GM21447 (cell line): ENCODE measurements around the gene CLCF1.

Source experiments
- ATAC-seq: cut with Tn5 transposase; IDR thresholded peaks from one replicate; pipeline ENCODE4 v1.9.1; 2021; ENCODE audit not compliant: unreplicated experiment

CLCF1 gene

DNA sequence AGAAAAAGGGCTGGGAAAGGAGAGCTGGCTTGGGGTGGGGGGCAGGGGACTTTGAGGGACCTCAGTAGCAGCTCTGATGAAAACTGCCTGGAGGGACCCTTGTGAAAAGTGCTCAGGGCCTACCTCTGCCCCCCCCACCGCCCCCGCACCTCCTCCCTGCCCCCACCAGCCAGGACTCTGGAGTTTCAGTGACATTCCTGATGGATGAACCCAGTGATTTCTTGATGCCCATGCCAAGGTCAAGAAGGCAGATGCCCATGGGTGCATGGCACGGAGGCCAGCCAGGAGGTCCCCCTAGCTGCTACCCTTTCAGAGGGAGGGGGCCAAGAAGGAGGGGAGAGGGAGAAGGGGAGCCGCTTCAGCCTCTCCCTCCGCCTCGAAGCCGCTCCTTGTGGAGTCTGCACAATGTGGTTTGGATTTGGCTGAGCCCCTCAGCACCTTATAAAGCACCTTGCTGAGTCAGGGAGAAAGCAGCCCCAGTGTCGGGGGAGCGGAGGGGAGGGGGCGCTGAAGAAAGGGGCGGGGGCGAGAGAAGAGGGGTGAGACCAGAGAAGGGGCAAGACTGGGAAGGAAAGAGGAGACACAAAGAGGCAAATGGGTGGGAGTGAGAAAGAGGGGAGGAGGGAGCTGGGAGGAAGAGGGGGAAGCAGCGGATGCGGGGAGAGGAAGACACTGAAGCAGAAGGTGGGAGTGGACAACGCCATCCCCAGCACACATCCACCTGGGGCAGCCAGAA lies 2.1 kb upstream of the CLCF1 start:
- ATAC-seq = no peak

DNA sequence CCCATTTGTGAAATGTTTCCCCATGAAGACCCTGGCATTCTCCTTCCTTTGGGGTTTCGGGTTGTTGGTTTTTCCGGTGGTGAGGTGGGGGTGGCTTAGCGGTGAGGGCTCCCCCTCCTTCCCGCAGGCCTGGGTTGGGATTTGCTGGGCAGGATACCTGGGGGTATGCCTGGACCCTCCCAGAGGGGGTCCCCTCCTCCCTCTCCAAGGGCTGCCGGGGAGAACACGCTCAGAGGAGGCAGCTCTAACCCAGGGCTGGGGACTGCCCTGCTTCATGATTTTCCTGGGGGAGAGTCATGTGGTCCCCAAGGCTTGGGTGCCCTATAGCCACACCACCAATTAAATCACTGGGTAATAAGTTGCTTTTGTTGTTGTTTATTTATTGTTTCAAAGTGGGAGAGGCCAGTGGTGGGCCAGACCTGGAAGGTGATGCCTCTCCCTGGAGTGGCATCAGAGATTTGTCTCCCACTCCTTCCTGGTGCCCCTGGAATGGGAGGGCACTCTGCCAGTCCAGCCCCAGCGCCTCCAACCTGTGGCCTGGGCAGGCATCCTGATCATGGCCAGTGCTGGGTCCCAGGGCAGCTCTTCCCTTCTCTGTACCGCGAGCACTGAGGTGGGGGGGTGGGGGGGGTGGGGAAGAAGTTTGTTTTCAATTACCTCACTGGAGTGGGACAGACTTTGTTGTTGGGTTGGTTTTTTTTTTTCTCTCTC lies 1.3 kb upstream of the CLCF1 start:
- no peak for ATAC-seq

DNA sequence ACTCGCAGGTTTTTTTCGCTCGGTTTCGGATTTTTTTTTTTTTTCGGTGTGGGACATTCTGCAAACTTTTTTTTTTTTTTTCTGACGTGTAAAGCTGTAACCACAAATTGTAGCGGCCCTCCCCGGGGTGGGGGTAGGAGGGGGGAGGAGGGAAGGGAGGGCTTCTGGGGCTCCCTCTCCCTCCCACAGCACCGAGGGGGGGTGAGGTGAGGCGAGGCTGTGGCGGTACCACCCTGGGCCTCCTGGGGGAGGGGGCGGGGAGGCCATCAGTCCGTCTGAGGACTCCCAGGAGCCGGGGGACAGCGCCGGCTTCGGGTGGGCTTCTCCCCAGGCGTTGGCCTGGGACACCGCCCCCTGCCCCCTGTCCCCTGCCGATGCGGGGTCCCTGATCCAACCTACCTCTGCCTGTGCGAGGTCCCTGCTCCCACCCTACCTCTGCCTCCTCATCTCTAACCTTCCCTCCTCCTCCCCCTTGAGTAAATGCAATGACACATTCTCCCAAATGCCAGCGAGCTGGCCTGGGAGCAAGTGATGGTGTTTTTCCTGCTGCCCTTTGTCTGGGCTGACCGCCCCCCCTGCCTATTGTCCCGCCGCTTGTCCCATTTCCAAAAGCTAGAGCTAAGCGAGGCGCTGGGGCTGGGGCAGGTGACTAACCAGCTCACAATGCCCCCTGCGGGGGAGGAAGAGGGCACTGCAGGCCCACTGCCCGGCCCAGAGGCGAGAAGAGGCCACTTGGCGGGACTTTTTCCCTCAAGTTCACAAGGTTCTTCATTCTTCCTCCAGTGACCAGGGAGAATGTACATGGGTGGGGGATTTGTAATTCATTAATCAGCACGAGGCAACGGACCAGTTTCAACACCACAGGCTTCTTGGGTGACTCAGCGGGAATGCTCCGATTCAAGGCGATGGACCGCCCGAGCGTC lies 511 bp upstream of the CLCF1 start:
- ATAC-seq = no peak

DNA sequence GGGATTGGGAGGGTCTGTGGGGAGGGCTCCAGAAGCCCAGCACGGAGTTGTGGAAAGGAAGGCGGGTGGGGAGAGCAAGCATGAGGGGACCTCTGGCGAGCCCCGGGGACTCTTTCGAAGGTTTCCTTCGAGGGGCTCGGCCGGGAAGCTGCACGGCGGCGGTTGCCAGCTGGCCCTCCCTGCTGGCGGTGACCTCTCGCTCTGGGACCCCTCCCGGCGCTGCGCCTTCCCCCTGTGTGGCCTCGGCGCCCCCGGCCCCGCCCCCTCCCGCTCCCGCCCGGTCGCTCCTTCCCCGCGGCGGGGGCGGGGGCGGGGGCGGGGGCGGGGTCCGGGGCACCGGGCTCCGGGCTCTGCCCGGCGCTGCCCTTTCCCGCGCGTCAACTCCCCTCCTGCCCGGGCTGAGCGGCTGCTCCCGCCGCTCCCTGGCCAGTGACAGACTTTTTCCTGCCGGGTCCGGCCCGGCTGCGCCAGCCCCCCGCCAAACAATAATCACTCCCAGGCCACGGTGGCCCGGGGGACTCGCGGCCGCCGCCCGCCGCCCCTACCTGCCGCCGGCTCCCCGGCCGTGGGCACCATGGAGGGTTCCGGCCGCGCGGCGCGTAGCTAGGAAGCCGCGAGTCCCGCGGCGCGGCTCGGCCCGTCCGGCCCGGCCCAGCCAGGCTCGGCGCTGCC lies 941 bp downstream of the CLCF1 start:
- no peak for ATAC-seq

DNA sequence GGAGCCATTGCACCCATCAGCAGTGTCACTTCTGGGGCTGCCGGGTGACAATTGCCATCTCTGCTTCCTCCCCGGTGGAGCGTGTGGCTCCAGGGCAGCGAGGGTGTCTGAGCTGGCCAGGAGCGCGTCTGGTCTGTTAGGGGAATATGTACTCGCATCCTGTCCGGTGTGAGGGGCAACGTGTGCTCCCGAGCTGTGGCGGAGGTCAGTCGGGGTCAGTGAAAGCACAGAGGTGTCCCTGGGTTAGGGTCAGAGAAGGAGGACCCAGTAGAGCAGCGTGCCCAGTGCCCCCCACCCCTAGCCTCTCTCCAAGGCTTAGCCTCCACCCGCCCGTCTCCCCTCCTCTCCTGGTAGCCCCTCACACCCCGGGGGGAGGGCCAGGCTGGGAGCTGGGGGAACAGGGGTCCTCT lies 1.5 kb downstream of the CLCF1 start:
- no peak for ATAC-seq

DNA sequence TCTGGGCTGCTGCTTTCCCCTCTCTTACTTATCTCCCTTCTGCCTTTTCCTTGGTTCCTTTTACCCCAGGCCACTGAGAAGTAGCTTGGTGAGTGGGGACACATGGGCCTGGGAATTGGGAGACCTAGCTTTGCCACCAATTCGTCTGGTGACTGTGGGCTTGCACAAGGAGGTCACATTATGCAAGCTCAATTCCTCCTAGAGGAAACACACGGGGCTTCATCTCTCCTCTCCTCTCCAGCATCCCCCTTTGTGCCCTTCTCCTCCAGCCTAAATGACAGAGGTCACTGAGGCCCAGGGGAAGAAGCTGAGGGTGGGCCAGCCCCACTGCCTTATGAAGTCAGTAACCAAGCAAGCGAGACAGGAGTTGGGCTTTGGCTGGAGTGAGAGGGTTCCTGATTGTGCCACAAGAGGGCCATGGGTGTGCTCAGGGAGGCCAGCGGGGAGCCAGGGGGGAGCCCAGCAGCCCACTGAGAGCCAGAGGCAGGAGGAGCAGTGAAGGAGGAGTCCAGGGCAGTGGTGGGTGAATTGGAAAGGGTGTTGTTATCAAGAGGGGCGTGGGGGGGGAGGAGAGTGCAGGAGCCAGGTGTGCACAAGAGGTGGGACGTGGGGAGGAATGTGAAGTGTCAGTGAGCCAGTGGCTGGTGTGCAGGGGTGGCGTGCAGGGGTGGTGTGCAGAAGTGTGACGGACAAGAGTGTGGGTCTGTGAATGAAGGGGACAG lies 2.0 kb downstream of the CLCF1 start:
- no peak for ATAC-seq

DNA sequence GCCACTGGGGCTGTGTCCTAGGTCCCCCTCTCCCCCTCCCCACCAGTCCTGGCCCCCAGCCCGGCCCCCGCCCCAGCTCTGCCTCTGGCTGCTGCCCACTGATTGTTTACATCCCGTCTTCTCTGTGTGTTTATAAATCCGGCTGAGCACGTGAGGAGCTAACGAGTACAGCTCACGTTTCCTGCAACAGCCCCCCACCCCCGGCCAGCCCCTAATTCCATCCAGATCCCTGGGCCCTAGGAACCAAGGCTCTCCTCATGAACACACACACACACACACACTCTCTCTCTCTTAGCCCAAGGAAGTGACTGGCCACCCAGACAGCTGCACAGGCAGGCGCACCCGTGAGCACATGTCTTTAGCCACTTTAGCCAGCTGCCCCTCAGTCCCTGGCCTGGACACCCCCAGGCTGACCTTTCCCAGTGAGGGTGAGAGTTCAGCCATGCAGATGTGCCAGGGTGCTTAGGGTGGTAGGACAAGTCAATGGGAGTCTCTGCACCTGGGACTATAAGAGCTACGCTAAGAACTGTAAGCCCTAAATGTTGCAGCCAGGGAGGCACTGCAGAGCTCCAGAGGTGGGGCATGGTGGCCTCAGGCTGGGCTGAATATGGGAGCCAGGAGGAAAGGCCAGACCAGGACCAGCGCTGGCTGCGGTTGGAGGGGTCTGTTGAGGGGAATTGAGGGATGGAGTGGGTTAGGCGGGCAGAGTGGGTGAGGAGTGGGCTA lies 2.9 kb downstream of the CLCF1 start:
- ATAC-seq = no peak

DNA sequence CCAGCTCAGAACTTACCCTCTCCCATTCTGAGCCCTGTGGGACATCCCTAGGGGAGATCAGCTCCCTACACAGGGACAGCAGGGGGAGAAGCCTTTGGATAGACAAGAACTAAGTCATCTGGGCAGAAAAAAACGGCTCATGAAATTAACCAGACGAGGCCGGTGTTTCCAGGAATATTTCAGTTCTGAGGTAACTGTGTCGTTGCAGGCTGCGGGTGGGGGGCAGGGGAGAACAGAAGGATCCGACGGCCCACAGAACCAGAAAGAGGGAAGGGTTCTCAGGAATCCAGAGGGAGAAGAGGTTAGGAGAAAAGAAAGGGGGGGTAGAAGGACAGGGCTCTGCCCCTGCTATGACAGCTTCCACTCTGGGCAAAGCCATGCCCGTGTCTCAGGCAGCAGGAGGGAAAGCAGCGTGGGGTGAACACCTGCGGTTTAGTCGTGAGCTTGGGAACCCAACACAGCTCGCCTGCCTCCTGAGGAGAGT lies 3.6 kb downstream of the CLCF1 start:
- ATAC-seq = no peak

DNA sequence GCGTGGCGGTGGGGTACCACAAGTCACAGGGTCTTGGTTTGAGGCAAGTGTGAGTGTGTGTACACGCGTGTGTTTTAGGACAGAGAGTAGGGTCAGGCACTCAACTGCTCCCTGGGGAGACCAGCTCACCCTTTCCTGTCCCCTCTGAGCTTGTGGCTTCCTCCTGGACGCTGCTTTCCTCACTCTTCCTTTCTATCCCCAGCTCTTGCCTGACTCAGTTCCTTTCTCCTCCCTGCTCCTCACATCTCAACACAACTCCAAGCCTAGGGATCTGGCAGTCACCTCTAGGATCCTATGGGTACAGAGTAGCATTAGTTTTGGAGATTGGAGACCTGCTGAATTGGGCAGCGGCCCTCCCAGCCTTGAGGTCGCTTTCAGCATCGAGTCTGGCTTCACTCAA lies 4.1 kb downstream of the CLCF1 start:
- no peak for ATAC-seq

DNA sequence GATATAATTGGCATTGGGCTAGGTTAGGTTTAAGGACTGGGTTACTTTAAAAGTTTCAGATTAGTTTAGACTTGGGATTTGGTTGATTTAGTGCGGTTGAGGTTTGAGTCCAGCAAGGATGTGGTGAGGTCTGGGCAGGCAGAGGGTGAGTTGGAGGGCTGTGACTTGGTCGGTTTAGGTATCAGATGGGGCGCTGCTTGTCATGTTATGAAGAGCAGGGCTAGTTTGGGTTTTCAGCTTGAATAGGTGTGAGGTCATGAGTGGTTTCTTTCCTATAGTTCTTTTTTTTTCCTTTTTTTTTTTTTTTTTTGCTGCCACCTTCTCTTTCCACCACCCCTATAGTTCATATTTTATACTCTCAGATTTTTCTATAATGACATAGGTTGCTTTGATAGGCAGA lies 4.8 kb downstream of the CLCF1 start:
- peak; percentile 54 for ATAC-seq

DNA sequence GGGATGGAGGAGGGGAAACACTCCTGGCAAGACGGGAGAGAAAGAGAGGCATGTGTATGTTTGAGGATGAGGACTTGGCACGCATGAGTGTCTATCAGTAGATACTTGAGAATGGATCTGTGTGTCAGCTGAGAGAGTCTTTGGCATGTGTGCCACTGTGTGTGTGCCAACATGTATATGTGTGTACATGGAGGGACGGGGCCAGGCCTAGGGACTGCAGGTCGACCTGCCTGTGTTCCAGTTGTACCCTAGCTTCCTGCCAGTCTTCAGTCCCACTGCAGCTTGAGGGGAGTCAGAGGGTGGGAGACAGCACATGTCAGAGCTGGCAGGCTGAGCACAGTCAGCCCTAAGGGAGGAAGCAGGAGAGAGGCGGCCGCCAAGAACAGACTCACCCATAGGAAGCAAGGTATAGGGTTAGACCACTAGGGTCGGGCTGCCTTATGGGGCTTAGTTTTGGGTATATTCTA lies 5.6 kb downstream of the CLCF1 start:
- ATAC-seq = no peak

DNA sequence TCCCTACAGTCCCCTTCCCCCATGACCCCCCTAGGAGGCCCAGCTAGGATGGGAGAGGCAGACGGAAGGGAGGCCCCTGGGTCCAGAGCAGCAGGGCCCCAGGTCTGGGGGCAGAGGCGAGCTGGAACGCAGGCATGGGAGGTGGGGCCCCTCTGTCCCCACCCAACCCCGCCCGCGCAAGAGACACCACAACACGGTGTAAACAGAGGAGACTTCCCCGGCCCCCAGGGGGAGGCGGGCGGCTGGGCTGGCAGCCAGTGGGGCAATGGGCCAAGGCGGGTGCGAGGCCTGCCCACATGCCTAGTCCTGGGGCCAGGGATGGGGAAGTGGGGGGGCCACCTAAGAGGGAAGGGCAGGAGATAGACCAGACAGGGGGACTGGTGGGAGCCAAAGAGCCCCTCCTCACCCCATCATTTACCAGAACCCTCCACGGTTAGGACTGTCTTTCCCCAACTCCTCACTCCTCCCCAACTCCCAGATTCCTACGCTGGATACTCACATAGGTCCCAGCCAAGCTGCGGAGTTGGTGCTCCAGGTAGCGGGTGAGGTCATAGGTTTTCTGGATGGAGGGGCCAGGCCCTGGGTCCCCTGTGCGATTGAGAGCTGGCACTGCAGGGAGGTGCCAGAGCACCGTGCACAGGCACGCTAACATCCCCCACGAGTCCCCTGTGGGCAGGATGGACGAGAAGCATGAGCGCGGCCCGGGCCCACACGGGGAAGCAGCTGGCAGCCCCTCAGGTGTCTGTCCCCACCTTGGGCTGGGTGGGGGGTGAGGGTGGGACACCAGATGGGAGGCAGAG lies 6.2 kb downstream of the CLCF1 start:
- ATAC-seq = no peak

DNA sequence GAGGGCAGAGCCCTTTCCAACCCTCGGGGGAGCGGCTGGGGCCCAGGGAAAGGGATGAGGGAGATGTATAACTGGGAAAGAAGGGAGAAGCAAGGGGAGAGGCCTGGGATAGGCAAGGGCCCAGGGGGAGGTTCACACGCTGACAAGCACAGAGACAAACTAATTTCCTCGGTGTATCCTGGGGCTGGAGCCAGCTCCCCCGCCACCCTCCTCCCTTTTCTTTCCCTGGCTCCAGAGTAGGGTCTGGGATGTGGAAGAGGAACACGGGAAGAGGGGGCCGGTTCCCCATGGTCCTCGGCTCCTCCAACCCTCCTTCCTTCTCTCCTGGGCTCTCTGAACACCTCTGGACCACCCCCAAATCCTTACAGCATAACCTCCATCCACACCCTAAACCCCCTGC lies 6.9 kb downstream of the CLCF1 start:
- no peak for ATAC-seq

DNA sequence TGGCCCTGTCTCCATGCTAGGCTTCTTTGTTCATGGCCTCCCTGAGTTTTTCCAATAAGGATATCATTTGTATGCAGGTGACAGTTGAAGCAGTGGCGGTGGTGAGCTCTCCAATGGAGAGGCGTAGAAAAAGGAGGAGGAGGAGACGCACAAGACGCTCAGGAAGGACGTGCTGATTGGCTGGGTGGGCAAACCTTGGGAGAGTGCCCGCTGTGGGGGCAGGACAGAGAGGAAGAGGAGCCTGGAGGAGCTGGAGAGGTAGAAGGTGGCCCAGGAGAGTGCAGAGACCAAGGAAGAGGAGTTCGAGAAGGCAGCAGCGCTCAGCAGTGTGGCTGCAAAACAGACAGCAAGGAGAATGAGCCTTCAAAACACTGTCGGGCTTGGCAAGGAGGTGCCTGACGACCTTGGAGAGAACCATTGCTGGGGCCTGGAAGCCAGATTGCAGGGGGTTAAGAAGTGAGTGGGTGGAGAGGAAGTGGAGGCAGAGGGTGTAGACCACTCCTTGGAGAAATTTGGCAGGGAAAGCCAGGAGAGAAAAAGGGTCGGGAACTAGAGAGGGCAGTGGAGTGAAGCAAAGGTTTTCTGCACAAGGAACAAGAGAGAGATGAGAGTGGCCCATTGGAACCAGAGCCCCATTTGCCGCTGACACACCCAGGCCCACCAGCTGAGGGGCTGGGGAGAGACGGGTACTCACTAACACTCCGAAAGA lies 7.5 kb downstream of the CLCF1 start:
- ATAC-seq = no peak

DNA sequence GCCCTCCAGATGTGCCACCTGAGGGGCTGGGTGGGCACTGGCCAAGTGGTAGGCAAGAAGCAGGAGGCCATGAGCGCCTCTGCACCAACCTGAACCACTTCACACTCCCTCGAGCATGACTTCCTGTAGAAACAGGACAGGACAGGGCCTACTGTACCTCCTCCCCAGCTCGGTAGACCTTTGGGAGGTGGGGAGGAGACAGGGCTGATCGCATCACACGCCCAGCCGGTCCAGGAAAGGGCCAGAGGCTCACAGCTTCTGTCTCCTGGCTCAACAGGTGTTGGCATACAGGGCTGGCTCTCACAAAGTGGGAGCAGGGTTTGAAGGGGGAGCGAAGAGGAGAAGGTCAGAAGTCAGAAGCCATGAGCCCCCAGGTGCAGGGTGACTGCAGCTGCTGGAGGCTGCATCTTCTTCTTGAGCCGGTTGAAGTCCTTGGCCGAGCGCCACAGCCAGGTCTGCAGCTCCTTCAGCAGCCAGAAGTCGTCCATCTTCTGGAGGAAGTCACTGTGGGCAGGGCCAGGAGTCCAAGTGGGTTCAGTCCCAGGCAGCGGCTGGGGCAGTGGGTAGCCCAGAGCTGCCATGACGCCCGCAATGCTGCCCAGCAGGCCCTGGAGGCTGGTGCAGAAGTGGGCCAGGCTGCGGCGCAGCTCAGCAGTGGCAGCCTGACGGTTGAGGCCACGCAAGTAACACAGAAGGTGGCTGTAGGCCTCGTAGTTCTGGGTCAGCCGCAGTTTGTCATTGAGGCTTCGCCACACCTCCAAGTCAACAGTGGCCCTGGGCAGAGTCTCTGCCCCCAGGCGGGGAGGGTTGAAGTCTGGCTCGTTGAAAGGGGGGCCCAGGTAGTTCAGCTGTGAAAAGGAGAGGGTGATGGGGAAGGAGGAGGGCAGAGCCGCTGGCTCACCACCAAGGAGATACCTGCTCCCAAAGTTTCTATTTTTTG lies 8.3 kb downstream of the CLCF1 start:
- ATAC-seq = no peak

DNA sequence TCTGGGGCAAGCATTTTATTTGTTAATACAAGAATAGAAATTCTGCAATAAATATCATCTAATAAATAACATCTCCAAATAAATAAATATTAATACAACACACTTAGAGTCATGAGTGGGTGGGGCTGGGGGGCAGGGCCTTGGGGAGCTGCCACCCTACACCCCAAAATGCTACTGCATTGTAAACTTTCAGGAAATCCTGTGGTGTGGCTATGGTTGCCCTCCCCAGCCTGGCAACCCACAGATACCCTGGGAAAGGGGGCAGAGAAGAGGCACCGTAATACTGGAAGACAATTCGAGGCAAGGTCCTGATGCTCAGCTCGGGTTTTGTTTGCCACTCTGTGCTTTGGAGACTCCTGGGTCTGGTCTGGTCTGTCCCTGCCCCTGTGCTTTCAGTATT lies 9.2 kb downstream of the CLCF1 start:
- no peak for ATAC-seq
